HepG2 (cell line): ENCODE results near the gene MAP3K14. TPM values are rescaled to one million over a fixed set of nuclear protein-coding genes. Genes with fewer than 3 reads are reported as not detected.
A peak's percentile ranks its signal among the peaks of the same experiment; 100 is the strongest.

Experiments used
- ARID4A ChIP-seq: sonication (generic); formaldehyde crosslinking; IDR thresholded peaks from 2 replicates; pipeline ENCODE4 v1.5.0; 2020; ENCODE audit warnings: mild to moderate bottlenecking, missing genetic modification reagents, borderline replicate concordance
- ETS1 ChIP-seq: sonication (generic); formaldehyde crosslinking; IDR thresholded peaks from 2 replicates; pipeline ENCODE4 v1.4.0; 2020; ENCODE audit warnings: missing genetic modification reagents
- FOXA3 ChIP-seq: IDR thresholded peaks from 2 replicates; pipeline ENCODE4 v1.6.1; 2016; ENCODE audit warnings: missing genetic modification reagents, missing compliant biosample characterization
- HHEX ChIP-seq: IDR thresholded peaks from 2 replicates; pipeline ENCODE4 v1.6.1; 2016; ENCODE audit warnings: control low read depth
- MLXIP ChIP-seq: sonication (generic); formaldehyde crosslinking; IDR thresholded peaks from 2 replicates; pipeline ENCODE4 v1.9.0; 2021; ENCODE audit warnings: missing genetic modification reagents, borderline replicate concordance
- NCOR1 ChIP-seq: fragments of 200-600 bp; sonication (generic); IDR thresholded peaks from 2 replicates; pipeline ENCODE4 v1.7.0; 2017; ENCODE audit warnings: antibody characterized with exemption, low read length, borderline replicate concordance
- NONO ChIP-seq, 2 experiments: fragments of 450-650 bp in 1 of 2; sonication (generic) in 1 of 2; formaldehyde crosslinking in 1 of 2; IDR thresholded peaks in 1 of 2; conservative IDR thresholded peaks in 1 of 2; 2 replicates each; pipeline versions ENCODE4 v1.6.1 to v1.8.0; 2017 to 2022; ENCODE audit warnings: mild to moderate bottlenecking in 1 of 2, missing genetic modification reagents in 1 of 2, moderate library complexity in 1 of 2
- THRA ChIP-seq: sonication (generic); formaldehyde crosslinking; IDR thresholded peaks from 2 replicates; pipeline ENCODE4 v1.4.0; 2020; ENCODE audit warnings: missing genetic modification reagents, borderline replicate concordance
- THYN1 ChIP-seq: sonication (generic); formaldehyde crosslinking; IDR thresholded peaks from 2 replicates; pipeline ENCODE4 v1.8.1; 2023; ENCODE audit warnings: low read depth, mild to moderate bottlenecking, moderate library complexity, missing genetic modification reagents, borderline replicate concordance
- WIZ ChIP-seq: sonication (generic); formaldehyde crosslinking; IDR thresholded peaks from 2 replicates; pipeline ENCODE4 v1.5.1; 2020; ENCODE audit warnings: mild to moderate bottlenecking, missing genetic modification reagents
- ZBTB44 ChIP-seq: sonication (generic); formaldehyde crosslinking; IDR thresholded peaks from 2 replicates; pipeline ENCODE4 v1.4.0; 2020; ENCODE audit warnings: missing genetic modification reagents
- ZFP1 ChIP-seq: IDR thresholded peaks from 2 replicates; pipeline ENCODE4 v1.6.1; 2016
- ZNF296 ChIP-seq: sonication (generic); formaldehyde crosslinking; conservative IDR thresholded peaks from 2 replicates; pipeline ENCODE4 v1.5.0; 2020; ENCODE audit warnings: mild to moderate bottlenecking, missing genetic modification reagents
- ZNF441 ChIP-seq: sonication (generic); formaldehyde crosslinking; IDR thresholded peaks from 2 replicates; pipeline ENCODE4 v1.7.0; 2021; ENCODE audit warnings: missing genetic modification reagents, borderline replicate concordance
- ZNF547 ChIP-seq: sonication (generic); formaldehyde crosslinking; IDR thresholded peaks from 2 replicates; pipeline ENCODE4 v1.5.1; 2020; ENCODE audit warnings: mild to moderate bottlenecking, missing genetic modification reagents
- ZNF615 ChIP-seq: sonication (generic); formaldehyde crosslinking; IDR thresholded peaks from 2 replicates; pipeline ENCODE4 v1.5.0; 2020; ENCODE audit warnings: mild to moderate bottlenecking, missing genetic modification reagents, borderline replicate concordance
- ZNF652 ChIP-seq: IDR thresholded peaks from 2 replicates; pipeline ENCODE4 v1.6.1; 2016; ENCODE audit warnings: low read depth, borderline replicate concordance
- polyA plus RNA-seq, 8 experiments: library from polyadenylated mRNA; depleted of rRNA in 3 of 8; stranded (reverse) in 7 of 8; unstranded in 1 of 8; fragments of >200 nt; fragmentation: Illumina TruSeq in 4 of 8; extraction: Trizol in 4 of 8; gene quantifications; 2 replicates each; pipeline versions ENCODE4 v1.2.1 to v1.2.3, GENCODE V29; 2011 to 2016; ENCODE audit warnings: low read depth in 4 of 8, missing spikeins in 1 of 8, mixed read lengths in 1 of 8; ENCODE audit not compliant: insufficient read depth in 1 of 8
- total RNA-seq, 5 experiments: library from RNA; depleted of rRNA; stranded (reverse); fragments of >200 nt; fragmentation: Illumina TruSeq; extraction: Trizol; gene quantifications; 2 replicates each; pipeline ENCODE4 v1.2.3, GENCODE V29; 2016; ENCODE audit warnings: low read depth in 1 of 5

Gene MAP3K14
- total and polyA plus RNA-seq, 2 of the 13 experiments (the other 11 are each of a cell fraction or from before 2014, with no cell fraction given) = 2.6 TPM

- TF ChIP-seq MLXIP (CRISPR knock-in tag) = no peak
- TF ChIP-seq FOXA3 = peak; percentile 58
- peak; percentile 25; the same call in 1 of the 2 replicates for TF ChIP-seq ZNF441 (CRISPR knock-in tag)
- TF ChIP-seq NONO (IDR thresholded peaks at IDR 0.05) = no peak
- TF ChIP-seq NONO (CRISPR knock-in tag; conservative IDR thresholded peaks at IDR 0.05) = no peak
- TF ChIP-seq ZFP1 (CRISPR knock-in tag) = no peak
- TF ChIP-seq HHEX (CRISPR knock-in tag) = no peak
- no peak for TF ChIP-seq THRA
- TF ChIP-seq ETS1 (CRISPR knock-in tag) = no peak
- TF ChIP-seq ZNF652 (CRISPR knock-in tag) = no peak
- no peak for TF ChIP-seq WIZ (CRISPR knock-in tag)
- TF ChIP-seq THYN1 (CRISPR knock-in tag) = no peak
- peak; percentile 91 for TF ChIP-seq ARID4A (CRISPR knock-in tag)
- TF ChIP-seq ZBTB44 = no peak
- no peak for TF ChIP-seq ZNF615 (CRISPR knock-in tag)
- no peak; the same call in 1 of the 2 replicates for TF ChIP-seq NCOR1
- TF ChIP-seq ZNF296 (CRISPR knock-in tag) = no peak
- no peak; the same call in none of the 2 replicates for TF ChIP-seq ZNF547 (CRISPR knock-in tag)
Observed at GRCh38 chr17:45317111-45317928, 500 bp upstream of the MAP3K14 start (continued).
